ENCODE results near the gene CAND2. TPM values are rescaled to one million over a fixed set of nuclear protein-coding genes. Genes with fewer than 3 reads are reported as not detected.

CAND2 gene
- 10 to 100 TPM in 1 of 4 donors, 1 to 10 TPM in 3; 8.2 to 11.6 (median 9.5) TPM for polyA plus RNA-seq (ENCODE audit: insufficient read length in 4 of 4)

DNA sequence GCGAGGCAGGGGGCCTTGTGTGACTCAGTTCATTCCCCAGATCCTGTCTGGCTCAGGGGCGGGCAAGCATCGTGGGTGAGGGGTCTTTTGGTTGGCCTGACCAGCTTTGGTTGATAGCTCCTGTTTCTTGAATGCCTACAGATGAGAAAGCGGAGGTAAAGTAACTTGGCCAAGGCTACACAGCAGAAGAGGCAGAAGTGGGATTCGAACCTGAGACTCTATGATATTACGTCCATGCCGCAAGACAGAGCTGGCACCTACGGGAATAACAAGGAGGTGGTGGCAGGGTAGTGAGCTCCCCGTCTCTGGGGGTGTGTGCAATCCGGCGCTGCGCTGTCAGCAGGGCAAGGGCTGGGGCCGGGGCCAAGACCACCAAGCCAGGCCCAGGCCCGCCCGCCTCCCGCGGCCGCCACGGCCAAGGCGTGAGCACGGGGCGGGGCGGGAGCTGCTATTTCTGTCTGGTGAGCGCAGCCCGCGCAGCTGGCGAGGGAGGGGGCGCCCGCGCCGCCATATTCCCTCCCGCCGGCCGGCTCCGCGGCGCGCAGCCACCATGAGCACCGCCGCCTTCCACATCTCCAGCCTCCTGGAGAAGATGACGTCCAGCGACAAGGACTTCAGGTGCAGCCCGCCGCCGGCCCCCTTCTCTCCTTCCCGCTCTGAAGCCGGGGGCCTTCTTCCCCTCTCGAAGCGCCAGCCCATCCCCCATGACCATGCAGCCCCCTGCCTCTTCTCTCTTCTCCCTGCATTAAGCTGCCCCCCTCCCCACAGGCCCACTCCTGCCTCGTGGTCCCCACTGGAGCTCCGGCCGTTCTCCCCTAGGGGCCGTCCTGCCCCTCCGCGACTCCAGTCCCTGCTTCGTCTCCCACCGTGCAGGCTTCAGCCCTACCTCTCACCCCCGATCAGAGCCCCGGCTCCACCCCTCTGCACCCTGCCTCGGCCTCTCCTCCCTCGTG, at the start of gene CAND2:
CAND2 (plus strand) TSS at position 510 of the 953 bp plus-strand sequence; CDS start at position 551, 41 bp downstream.
- peak in 1 of 4 donors; percentile 57 for DNase-seq (ENCODE audit: low read depth in 4 of 4, low spot score in 2 of 4)

- no peak for DNase-seq (ENCODE audit: low read depth in 4 of 4, low spot score in 2 of 4)
Measured at GRCh38 chr3:12748477-12748876, 48.0 kb upstream of the CAND2 start.

DNA sequence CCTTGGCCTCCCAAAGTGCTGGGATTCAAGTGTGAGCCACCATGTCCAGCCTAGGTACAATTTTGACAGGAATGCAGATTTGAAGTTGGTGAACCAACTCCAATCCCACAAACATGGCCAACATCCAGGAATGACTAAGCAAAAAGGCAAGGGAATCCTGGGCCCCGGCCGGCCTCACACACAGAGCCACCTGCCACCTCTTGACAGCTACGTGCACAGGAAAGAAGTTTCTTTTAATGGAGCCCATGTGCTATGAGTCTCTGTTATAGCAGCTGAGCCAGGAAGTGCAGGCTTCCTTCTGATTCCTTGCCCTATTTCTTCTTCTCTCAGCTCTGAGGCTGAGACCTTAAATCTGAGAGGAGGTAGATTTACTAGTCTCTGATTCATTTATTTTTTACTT, 46.3 kb upstream of the CAND2 start:
- no peak for DNase-seq (ENCODE audit: low read depth in 4 of 4, low spot score in 2 of 4)

DNA sequence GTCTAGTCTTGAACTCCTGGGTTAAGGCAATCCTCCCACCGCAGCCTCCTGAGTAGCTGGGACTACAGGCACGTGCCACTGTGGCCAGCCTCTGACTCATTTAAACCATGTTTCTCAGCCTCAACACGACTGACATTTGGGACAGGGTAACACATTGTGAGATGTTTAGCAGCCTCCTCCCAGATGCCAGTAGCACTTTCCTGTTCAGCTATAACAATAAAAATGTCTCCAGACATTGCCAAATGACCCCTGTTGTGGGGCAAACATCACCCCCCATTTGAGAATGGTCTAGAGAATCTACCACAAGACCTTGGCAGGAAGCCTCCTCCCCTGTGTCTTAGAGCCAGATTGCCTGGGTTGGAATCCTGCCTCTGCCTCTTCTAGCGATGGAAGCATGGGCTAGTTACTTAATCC, 45.8 kb upstream of the CAND2 start:
- no peak for DNase-seq (ENCODE audit: low read depth in 4 of 4, low spot score in 2 of 4)

DNA sequence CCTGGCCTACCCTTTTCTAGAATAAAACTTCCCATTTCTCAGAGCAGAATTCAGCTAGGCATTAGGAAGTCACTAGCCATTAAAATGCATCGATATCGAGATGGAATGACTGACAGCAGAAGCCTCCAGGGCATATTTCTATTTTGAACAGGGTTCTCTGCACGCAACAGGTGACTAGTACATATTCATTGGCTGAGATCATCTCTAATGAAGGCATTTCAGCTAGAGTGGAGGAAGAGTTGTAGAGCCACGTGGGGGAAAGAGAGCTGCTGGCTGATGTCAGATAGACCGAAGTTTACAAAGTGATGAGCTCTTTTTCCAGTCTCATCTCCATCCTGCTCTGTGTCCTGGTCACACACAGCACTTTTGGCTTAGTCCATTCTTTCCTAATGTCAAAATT, 44.9 kb upstream of the CAND2 start:
- DNase-seq (ENCODE audit: low read depth in 4 of 4, low spot score in 2 of 4) = no peak

- DNase-seq (ENCODE audit: low read depth in 4 of 4, low spot score in 2 of 4) = no peak
Measured at GRCh38 chr3:12752102-12752501, 44.4 kb upstream of the CAND2 start.

DNA sequence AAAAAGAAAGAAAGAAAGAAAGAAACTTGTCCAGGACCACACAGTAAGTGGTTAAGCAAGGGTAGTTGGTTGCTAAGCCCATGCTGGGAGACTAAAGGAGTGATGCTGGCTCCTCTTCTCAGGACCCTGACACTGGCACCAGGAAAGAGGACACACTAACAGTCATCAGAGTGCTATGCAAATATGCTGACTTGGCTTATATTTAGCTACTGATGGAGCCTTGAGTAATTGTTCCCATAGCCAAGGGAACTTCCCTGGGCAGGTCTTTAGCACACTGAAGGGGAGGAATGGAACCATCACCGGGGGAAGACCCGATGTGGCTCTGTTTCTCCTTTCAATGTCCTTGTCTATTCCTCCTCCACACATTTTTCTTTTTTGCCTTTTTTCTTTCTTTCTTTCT, 43.7 kb upstream of the CAND2 start:
- no peak for DNase-seq (ENCODE audit: low read depth in 4 of 4, low spot score in 2 of 4)

DNA sequence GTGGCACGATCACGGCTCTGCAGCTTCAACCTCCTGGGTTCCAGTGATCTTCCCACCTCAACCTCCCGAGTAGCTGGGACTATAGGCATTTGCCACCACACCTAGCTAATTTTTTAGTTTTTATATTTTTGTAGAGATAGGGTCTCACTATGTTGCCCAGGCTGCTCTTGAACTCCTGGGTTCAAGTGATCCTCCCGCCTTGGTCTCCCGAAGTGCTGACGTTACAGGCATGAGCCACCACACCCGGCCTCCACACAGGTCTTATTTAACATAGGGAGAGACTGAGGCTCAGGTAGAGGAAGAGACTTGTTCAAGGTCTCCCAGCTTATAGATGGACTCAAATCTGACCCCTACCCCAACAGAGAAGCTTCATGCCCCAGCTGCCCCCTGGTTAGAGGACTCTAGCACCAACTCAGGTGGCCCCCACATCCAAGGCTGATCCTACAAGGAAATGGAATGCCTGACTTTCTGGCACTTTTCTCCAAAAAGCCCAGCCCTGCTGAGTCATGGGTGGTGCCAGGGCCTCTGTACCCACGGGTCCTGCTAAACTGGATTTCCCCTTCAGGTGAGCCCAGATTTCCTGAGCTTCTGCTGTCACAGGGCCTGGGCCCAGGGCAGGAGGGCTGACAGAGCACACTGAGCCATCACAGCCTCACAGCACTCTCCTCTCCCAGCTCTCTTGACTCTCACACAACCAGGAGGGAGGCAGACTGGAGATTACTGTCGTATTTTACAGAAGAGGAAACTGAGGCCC, 43.0 kb upstream of the CAND2 start:
- no peak for DNase-seq (ENCODE audit: low read depth in 4 of 4, low spot score in 2 of 4)

- DNase-seq (ENCODE audit: low read depth in 4 of 4, low spot score in 2 of 4) = no peak
Measured at GRCh38 chr3:12754313-12754712, 42.2 kb upstream of the CAND2 start.

DNA sequence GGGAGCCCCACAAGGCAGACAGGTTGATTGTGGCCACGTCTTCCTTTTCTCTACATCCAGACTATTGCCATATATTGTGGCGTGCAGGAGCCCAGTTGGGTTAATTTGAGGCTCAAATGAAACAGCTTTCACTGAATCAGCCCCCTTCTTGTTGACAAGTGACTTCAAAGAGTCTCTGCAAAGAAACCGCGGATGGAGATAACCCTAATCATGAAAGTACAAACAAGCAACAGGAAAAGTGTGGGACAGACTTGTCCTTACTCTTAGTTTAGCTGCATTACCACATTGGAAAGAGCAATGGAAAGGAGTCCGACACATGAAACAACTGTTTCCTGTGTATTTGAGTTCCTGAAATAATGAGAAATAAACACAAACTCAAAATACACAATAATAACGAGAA, 40.7 kb upstream of the CAND2 start:
- no peak for DNase-seq (ENCODE audit: low read depth in 4 of 4, low spot score in 2 of 4)

DNA sequence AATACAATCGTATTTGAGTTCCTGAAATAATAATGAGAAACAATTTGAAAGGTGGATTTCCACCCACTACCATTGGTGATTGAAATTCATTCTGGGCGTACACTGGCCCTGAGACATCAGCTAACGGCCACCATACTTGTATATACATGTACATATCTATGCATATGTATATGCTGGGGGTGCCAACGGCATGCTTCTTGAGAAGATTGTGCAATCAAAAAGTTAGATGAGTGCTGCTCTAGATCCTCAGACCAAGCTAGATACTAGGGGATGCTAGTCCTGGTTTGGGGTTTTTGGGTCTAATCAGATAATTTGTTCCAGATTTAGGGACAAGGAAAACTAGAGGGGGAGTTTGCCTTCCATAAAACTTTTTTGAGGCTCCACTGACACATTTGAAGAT, 40.3 kb upstream of the CAND2 start:
- no peak for DNase-seq (ENCODE audit: low read depth in 4 of 4, low spot score in 2 of 4)

DNA sequence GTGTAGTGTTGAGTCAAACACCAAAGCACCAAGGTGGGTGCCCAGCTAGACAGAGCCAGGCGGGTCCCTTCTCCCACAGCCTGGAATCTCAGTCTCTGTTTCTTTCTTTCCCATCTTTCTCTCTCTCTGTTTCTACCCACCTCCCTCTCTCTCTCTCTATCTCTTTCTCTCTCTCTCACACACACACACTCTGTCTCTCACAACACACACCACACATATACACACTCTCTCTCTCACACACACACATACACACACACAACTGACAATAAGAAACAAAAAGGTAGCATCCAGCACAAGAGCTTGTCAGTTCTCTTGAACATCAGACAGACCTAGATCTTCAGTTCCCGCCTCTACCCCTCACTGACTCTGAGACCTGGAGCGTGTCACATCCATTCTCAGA, 39.8 kb upstream of the CAND2 start:
- DNase-seq (ENCODE audit: low read depth in 4 of 4, low spot score in 2 of 4) = no peak

DNA sequence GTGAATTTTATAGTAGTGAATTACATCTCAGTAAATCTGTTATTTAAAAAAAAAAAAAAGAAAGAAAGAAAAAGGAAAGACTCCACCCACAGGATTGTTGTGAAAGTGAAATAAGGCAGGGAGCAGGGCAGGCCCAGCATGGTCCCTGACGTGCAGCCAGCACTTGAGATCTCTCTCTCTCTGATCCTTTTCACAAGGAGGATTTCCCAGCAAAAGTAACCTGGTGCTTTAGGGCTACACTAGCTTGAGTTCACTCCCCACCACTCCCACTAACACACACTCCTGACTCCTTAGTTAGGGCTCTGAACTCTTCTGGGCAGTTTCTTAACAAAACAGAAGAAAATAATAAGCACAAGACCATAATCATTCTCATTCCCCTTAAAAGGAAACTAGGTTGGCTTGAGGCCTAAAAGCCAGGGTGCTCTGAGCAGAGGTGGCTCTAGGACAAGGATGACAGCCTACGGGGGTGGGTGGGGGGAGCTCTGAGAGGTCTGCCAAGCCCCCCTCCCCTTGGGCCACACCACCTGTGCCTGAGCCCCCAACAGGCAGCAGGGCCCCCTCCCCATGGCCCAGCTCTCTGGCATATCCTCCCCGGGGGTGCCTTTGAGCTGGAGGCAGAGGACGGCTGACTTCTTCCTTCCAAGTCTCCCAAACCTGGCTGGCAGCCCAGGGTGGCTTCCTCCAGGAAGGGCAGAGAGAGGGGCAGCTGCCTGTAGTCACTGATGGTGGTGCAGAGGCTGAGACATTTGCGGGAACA, 38.3 kb upstream of the CAND2 start:
- no peak for DNase-seq (ENCODE audit: low read depth in 4 of 4, low spot score in 2 of 4)

GRCh38 chr3:12759097-12759679, 37.3 kb upstream of the CAND2 start, which contains the start of gene TMEM40:
TSS of gene TMEM40 (minus strand) at chr3:12759259. CDS start at chr3:12749832, 9,427 bp downstream.
- no peak for DNase-seq (ENCODE audit: low read depth in 4 of 4, low spot score in 2 of 4)

- DNase-seq (ENCODE audit: low read depth in 4 of 4, low spot score in 2 of 4) = no peak
Measured at GRCh38 chr3:12759693-12760565, 36.6 kb upstream of the CAND2 start.

DNA sequence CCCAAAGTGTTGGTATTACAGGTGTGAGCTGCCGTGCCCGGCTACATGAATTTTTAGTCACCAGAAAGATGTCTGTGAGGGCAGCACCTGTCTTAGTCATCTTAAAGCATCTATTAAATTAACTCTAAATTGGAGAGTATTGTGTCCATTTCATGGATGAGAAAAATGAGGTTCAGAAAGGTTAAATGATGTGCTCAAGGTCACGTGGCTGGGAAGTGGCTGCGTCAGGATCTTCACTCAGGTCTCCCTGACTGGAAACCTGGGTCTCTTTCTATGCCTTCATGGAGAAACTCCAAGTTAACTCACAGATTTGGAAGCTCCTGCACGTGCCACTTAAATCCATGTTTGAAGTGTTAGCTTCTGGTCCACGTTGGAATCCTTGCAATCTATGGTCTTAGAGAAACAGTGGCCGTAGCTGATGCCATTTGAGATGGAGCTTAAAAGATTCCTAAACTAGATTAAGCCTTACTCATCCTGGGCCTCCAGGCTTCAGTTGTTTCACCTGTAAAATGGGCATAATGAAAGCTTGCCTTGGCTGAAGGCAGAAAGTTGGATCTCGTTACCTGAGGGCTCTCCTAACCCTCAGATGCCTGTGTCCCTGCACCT, 32.2 kb upstream of the CAND2 start:
- DNase-seq (ENCODE audit: low read depth in 4 of 4, low spot score in 2 of 4) = no peak

GRCh38 chr3:12766541-12766940, 29.9 kb upstream of the CAND2 start:
- no peak for DNase-seq (ENCODE audit: low read depth in 4 of 4, low spot score in 2 of 4)

DNA sequence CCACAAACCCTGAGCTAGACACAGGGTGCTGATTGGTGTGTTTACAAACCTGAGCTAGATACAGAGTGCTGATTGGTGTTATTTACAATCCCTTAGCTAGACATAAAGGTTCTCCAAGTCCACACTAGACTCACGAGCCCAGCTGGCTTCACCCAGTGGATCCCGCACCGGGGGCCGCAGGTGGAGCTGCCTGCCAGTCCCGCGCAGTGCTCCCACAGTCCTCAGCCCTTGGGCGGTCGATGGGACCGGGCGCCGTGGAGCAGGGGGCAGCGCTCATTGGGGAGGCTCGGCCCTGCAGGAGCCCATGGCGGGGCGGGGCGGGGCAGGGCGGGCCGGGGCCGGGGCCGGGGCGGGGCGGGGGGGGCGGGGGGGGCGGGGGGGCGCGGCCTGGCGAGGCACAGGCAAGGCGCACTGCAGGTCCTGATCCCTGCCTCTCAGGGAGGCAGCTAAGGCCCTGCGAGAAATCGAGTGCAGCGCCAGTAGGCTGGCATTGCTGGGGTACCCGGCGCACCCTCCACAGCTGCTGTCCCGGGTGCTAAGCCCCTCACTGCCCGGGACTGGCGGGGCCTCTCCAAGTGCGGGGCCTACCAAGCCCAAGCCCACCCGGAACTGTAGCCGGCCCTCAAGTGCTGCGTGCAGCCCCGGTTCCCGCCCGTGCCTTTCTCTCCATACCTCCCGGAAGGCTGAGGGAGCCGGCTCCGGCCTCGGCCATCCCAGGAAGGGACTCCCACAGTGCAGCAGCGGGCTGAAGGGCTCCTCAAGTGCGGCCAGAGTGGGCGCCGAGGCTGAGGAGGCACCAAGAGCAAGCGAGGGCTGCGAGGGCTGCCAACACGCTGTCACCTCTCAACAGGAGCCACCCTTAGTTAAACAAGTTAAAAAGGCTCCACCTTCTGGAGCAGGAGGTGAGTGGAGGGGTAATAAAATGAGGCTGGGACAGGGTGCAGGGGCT, 27.6 kb upstream of the CAND2 start:
- DNase-seq (ENCODE audit: low read depth in 4 of 4, low spot score in 2 of 4) = no peak
